Lower leg skin (tissue), 3 donors: ENCODE data around the gene CTSA.

Source experiments
- CTCF ChIP-seq, 3 donors: fragments of 450-650 bp; IDR thresholded peaks; one replicate each; pipeline ENCODE4 v1.5.1; 2016; ENCODE audit warnings: antibody characterized with exemption in 3 of 3, mild to moderate bottlenecking in 3 of 3, moderate library complexity in 2 of 3
- POLR2A ChIP-seq, 2 donors: fragments of 450-650 bp; IDR thresholded peaks; one replicate each; pipeline ENCODE4 v1.6.1; 2016 to 2017; ENCODE audit warnings: antibody characterized with exemption in 2 of 2, mild to moderate bottlenecking in 1 of 2, moderate library complexity in 1 of 2

- TF ChIP-seq CTCF (IDR thresholded peaks at IDR 0.05) = no peak
- no peak for TF ChIP-seq POLR2A (IDR thresholded peaks at IDR 0.05)
Observed at GRCh38 chr20:45898285-45898684, 7.2 kb downstream of the CTSA start.
